HG03064 (cell line): ENCODE data around the gene ARFGEF2.
"Not testable (repeated sequence)": the region's sequence is repeated elsewhere in the genome, so short reads cannot be mapped to it uniquely, and the experiment has no call there.

Experiments
- ATAC-seq: cut with Tn5 transposase; IDR thresholded peaks from one replicate; pipeline ENCODE4 v1.9.1; 2021; ENCODE audit warnings: low read depth; ENCODE audit not compliant: unreplicated experiment

The ARFGEF2 gene

GRCh38 chr20:48921168-48921882, at the start of gene ARFGEF2:
TSS of gene ARFGEF2 (plus strand) at chr20:48921711. CDS start at chr20:48921890, 179 bp downstream.
- ATAC-seq, result peak; percentile 58

DNA sequence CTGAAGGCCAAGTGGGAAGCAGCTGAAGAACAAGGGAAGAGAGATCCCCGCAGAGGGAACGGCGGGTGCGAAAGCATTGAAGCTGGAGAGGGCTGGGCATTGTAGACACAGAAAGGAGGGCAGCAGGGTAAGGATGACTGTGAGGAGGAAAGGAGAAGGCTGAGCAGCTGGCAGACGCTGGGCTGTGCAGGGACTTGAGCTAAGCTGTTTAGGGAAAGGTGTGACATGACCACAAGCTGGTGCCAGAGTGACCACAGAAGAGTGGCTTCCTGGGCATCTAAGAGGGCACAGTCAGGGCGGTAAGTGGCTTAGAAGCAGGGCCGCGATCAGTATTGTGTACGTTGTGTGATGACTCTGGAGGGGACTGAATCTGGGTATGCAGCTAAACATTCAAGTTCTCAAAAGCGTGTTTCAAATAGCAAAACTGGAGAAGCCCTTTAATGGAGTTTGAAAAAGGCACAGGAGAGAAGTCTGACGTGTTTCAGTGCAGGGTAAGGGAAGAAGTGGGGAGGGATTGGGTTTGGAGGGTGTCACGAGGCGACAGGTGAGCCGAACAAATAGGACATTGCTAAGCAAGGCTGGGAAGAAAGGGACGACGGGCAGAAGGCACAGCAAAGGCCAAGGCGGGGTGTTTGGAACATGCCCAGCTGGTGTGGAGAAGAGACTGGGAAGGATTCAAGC, 46.1 kb upstream of the ARFGEF2 start:
- no peak for ATAC-seq

DNA sequence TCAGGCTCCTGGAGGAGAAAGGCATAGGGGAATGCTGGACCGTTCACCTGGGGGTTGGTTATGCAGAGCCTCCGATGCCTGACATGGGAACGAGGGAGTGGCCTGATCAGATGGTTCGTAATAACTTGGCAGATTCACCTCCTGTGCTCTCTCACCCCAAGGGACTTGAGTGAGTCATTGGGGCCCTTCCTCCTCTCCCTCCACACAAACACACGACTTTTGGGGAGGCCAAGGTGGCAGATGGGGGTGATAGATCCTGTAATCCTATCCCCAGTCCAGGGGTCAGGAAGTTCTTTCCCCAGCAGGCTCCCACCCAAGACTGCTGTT, 45.6 kb upstream of the ARFGEF2 start:
- ATAC-seq, result no peak

- no peak for ATAC-seq
Measured at GRCh38 chr20:48877304-48877703, 44.2 kb upstream of the ARFGEF2 start.

DNA sequence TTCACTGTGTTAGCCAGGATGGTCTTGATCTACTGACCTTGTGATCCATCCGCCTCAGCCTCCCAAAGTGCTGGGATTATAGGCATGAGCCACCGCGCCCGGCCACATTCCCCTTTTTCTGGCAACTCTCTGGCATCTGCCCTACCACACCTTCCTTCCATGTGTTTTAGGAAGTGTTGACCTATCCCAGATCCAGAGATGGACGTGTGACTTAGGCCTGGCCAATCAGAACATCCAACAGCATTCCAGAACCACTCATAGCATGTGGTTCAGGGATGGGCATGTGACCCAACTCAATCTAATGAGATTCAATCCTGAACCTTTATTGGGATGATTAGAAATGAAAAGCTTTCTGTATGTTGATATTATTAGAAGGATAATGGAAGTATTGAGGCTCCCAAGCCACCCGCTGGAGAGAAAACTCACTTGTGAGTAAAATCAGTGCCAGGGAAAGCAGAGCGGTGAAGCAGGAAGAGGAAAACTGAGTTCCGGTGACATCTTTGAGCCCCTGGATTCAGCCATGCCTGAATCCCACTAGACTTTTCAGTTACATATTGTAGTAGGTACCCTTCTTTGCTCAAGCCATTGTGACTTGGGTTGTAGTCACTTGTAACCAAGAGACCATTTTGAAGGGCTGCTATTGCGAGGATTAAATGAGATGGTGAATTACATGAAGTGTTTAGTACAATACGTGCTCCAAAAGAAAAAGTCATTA, 42.8 kb upstream of the ARFGEF2 start:
- ATAC-seq, result no peak

DNA sequence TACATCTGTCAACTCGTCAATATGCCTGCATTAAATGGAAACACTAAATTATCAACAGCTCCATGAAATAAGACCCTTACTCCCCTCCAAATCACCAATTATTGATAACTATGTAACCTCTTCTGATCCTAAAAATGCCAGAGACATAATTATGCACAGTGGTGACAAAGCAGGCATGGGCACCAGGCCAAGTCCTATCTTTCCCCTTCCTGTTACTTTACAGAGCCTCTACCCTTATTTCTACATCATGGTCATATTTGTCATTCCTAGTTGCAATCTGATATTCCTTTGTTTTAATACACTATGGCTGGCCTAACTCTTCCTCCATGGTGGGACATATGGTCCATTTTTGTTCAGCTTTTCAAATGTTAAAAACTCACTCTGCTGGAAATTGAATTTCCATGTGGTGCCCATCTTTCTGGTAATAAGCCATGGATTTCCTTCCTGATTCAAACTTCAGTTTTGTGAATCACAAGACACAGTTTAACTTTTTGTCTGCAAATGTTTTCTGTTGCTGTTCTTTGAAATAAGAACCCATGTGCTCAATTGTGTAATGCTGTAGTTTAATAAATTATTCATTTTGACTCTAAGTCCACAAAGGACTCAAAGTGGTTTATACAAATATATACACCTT, 41.8 kb upstream of the ARFGEF2 start:
- no peak for ATAC-seq

GRCh38 chr20:48880331-48880730, 41.2 kb upstream of the ARFGEF2 start:
- ATAC-seq, result no peak

DNA sequence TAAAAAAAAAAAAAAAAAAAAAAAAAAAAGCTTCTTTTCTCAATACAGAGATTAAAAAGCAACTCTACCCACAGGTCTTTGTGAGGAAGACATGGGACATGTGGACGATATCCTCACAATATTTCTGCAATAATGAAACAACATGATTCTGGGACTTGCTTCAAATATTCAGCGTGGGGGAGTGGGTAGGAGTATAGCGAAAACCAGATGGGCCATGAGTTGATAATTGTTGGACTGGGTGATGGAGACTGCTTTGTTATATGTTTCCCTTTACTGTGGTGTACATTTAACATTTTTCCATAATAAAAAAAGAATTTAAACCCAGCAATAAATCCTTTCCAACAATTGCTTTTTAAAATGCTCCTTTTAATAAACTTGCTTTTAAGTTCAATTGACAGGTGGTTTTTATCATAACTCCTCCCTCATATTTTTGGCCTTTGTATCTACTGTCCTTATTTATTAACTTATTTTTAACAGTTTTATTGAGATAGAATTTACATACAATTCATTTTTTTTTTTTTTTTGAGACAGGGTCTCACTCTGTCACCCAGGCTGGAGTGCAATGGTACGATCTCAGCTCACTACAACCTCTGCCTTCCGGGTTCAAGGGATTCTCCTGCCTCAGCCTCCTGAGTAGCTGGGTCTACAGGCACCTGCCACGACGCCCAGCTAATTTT, 40.4 kb upstream of the ARFGEF2 start:
- no peak for ATAC-seq

GRCh38 chr20:48885237-48885636, 36.3 kb upstream of the ARFGEF2 start:
- ATAC-seq, result no peak

DNA sequence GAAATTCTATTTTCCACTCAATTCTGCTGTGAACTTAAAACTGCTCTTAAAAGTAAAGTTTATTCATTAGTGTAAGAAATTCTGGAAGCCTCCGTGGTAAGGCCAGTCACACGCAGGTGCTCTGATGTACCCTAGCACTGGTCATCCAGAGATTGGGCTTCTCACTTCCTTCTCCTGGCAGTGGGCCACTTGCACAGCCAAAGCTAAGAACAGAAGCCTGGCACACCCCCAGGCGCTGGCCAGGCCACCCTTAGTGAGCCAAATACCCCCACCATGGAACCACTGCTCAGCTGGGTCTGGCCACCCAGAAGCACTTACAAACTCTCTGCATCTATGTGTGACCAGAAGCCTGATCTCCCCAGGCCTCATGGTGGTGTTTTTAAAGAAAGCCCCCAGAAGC, 35.3 kb upstream of the ARFGEF2 start:
- ATAC-seq, result no peak

DNA sequence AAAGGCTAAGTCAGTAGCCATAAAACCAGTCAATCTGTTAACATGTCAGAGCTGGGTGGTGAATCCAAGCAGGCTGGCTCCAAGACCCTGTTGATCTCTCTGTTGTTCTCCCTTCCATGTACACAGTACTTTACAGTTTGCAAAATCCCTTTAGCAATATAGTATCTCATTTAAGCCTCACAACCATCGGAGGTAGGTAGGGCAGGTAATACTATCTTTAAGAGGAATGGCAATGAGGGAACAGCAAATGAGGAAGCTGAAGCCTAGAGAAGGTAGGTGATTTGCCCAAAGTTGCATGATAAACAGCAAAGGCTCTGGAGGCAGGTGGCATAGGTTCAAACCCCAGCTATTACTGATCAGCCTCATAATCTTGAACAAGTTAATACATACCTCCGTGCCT, 34.7 kb upstream of the ARFGEF2 start:
- no peak for ATAC-seq

DNA sequence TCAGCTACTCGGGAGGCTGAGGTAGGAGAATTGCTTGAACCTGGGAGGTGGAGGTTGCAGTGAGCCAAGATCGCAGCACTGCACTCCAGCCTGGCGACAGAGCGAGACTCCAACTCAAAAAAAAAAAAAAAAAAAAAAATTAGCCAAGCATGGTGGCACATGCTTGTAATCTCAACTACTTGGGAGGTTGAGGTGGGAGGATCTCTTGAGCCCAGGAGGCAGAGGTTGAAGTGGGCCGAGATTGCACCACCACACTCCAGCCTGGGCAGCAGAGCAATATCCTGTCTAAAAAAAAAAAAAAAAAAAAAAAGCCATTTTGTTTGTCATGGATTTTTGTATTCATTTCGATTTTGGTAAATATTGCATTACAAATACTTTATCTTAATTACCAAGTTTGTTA, 33.0 kb upstream of the ARFGEF2 start:
- ATAC-seq, result not testable (repeated sequence)

DNA sequence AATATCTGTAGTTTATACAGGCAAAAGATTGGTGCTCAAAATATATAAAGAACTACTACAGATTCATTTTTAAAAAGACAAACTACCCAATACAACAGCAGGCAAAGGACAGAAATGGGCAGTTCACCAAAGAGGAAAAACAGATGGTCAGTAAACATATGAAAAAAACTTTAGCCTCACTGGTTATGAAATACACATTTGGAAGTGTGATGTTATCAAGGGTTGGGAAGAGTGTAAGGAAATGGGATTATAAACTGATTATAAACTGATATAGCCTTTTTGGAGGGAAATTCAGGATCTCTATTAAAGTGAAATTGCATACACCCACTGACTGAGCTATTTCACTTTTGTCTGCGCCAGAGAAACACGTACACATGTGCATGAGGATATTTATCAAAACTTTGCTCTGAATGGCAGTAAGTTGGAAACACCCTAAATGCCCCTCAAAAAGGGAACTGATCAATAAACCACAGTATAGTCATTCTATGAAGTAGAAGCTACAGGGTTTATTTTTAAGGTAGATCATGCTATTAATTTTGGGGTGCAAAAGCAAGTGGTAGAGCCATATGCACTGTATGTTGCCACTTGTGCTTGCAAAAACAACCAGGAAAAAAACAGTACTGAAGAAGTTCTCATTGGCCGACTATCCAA, 32.2 kb upstream of the ARFGEF2 start:
- ATAC-seq, result no peak

DNA sequence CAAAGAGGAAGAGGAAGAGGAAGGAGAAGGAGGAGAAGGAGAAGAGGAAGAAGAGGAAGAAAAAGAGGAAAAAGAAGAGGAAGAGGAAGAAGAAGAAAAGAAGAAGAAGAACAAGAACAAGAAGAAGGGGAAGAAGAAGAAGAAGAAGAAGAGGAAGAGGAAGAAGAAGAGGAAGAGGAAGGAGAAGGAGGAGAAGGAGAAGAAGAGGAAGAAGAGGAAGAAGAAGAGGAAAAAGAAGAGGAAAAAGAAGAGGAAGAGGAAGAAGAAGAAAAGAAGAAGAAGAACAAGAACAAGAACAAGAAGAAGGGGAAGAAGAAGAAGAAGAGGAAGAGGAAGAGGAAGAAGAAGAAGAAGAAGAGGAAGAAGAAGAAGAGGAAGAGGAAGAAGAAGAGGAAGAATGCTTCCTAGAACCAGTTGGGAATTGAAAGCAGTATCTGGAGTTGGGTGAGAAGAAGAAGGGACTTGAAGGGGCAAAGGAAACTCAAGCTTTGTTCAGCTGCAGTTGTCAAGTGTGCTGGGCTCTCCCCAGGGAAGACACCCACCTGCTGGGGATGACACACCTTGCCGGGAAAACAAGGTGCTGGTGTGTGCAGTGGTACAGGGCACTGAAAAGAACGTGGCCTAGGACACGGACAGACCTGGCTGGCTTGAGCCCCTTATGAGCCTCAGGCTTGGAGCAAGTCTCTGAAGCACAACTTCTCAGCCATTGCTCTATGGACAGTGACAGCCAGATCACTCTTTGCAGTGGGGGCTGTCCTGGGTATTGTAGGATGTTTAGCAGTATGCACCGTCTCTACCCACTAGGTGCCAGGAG, 30.1 kb upstream of the ARFGEF2 start:
- no peak for ATAC-seq

- ATAC-seq, result no peak
Measured at GRCh38 chr20:48892049-48892470, 29.5 kb upstream of the ARFGEF2 start.

- no peak for ATAC-seq
Measured at GRCh38 chr20:48892891-48893290, 28.6 kb upstream of the ARFGEF2 start.

- ATAC-seq, result no peak
Measured at GRCh38 chr20:48893374-48893773, 28.1 kb upstream of the ARFGEF2 start.

- ATAC-seq, result no peak
Measured at GRCh38 chr20:48897305-48898010, 24.1 kb upstream of the ARFGEF2 start.

DNA sequence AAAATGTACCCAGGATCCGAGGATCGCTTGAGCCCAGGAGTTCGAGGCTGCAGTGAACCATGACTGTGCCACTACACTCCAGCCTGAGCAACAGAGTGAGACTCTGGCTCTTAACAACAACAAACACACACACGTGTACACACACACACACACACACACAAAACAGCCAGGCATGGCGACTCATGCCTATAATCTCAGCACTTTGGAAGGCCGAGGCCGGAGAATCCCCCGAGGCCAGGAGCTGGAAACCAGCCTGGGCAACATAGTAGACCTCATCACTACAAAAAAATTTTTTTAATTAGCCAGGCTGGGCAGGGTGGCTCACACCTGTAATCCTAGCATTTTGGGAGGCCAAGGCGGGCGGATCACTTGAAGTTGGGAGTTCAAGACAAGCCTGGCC, 23.3 kb upstream of the ARFGEF2 start:
- no peak for ATAC-seq
